ENCODE measurements around the gene TSPO2. TPM values are rescaled to one million over a fixed set of nuclear protein-coding genes. Genes with fewer than 3 reads are reported as not detected.
A peak's percentile ranks its signal among the peaks of the same experiment; 100 is the strongest.

Gene TSPO2
- total RNA-seq, 1 experiment from 2014 or later, result not detected

GRCh38 chr6:41065550-41066026, 23.3 kb downstream of the TSPO2 start:
- in situ Hi-C loops (cut with HindIII; ENCODE audit: low pct_unique_long_range_greater_than_20kb, low sequenced_read_pairs), result no loop called here
- peak; percentile 7 for DNase-seq (ENCODE audit: low read depth, low spot score)

GRCh38 chr6:41066867-41067304, 24.6 kb downstream of the TSPO2 start:
- peak; percentile 79 for DNase-seq (ENCODE audit: low read depth, low spot score)
- in situ Hi-C loops (cut with HindIII; ENCODE audit: low pct_unique_long_range_greater_than_20kb, low sequenced_read_pairs), result no loop called here

GRCh38 chr6:41071501-41071922, 29.2 kb downstream of the TSPO2 start:
- in situ Hi-C loops (cut with HindIII; ENCODE audit: low pct_unique_long_range_greater_than_20kb, low sequenced_read_pairs), result no loop called here
- DNase-seq (ENCODE audit: low read depth, low spot score), result no peak

GRCh38 chr6:41071923-41072835, 29.9 kb downstream of the TSPO2 start, which contains the start of gene OARD1:
Gene OARD1 (minus strand): TSS chr6:41072356. CDS start chr6:41071634, 722 bp downstream.
- peak; percentile 83 for DNase-seq (ENCODE audit: low read depth, low spot score)
- in situ Hi-C loops (cut with HindIII; ENCODE audit: low pct_unique_long_range_greater_than_20kb, low sequenced_read_pairs), result no loop called here

- in situ Hi-C loops (cut with HindIII; ENCODE audit: low pct_unique_long_range_greater_than_20kb, low sequenced_read_pairs), result no loop called here
- DNase-seq (ENCODE audit: low read depth, low spot score), result peak; percentile 99
Measured at GRCh38 chr6:41072836-41073202, 30.6 kb downstream of the TSPO2 start, which contains the start of gene NFYA. Gene NFYA (plus strand): TSS chr6:41072974. CDS start chr6:41079090, 6,116 bp downstream.

- peak; percentile 81 for DNase-seq (ENCODE audit: low read depth, low spot score)
- in situ Hi-C loops (cut with HindIII; ENCODE audit: low pct_unique_long_range_greater_than_20kb, low sequenced_read_pairs), result no loop called here
Measured at GRCh38 chr6:41073203-41073967, 31.1 kb downstream of the TSPO2 start.

GRCh38 chr6:41073968-41074691, 31.9 kb downstream of the TSPO2 start:
- DNase-seq (ENCODE audit: low read depth, low spot score), result peak; percentile 14

GRCh38 chr6:41074692-41075436, 32.6 kb downstream of the TSPO2 start:
- in situ Hi-C loops (cut with HindIII; ENCODE audit: low pct_unique_long_range_greater_than_20kb, low sequenced_read_pairs), result loop anchor here (25.0 kb wide), 1 partner anchor 112 kb away; no protein-coding TSS in a partner anchor
- DNase-seq (ENCODE audit: low read depth, low spot score), result no peak

More at GRCh38 chr6:41073968-41074691, 31.9 kb downstream of the TSPO2 start:
- in situ Hi-C loops (cut with HindIII; ENCODE audit: low pct_unique_long_range_greater_than_20kb, low sequenced_read_pairs), result no loop called here

- DNase-seq (ENCODE audit: low read depth, low spot score), result no peak
- in situ Hi-C loops (cut with HindIII; ENCODE audit: low pct_unique_long_range_greater_than_20kb, low sequenced_read_pairs), result loop anchor here (25.0 kb wide), 1 partner anchor 111 kb away; no protein-coding TSS in a partner anchor
Measured at GRCh38 chr6:41075651-41076626, 33.7 kb downstream of the TSPO2 start.

- in situ Hi-C loops (cut with HindIII; ENCODE audit: low pct_unique_long_range_greater_than_20kb, low sequenced_read_pairs), result loop anchor here (25.0 kb wide), 1 partner anchor 110 kb away; no protein-coding TSS in a partner anchor
- DNase-seq (ENCODE audit: low read depth, low spot score), result no peak
Measured at GRCh38 chr6:41077536-41077935, 35.3 kb downstream of the TSPO2 start.

- in situ Hi-C loops (cut with HindIII; ENCODE audit: low pct_unique_long_range_greater_than_20kb, low sequenced_read_pairs), result loop anchor here (25.0 kb wide), 1 partner anchor 109 kb away; no protein-coding TSS in a partner anchor
- no peak for DNase-seq (ENCODE audit: low read depth, low spot score)
Measured at GRCh38 chr6:41078101-41078500, 35.8 kb downstream of the TSPO2 start.

- DNase-seq (ENCODE audit: low read depth, low spot score), result no peak
- in situ Hi-C loops (cut with HindIII; ENCODE audit: low pct_unique_long_range_greater_than_20kb, low sequenced_read_pairs), result loop anchor here (25.0 kb wide), 1 partner anchor 108 kb away; no protein-coding TSS in a partner anchor
Measured at GRCh38 chr6:41079080-41079479, 36.8 kb downstream of the TSPO2 start.

GRCh38 chr6:41080621-41081020, 38.4 kb downstream of the TSPO2 start:
- in situ Hi-C loops (cut with HindIII; ENCODE audit: low pct_unique_long_range_greater_than_20kb, low sequenced_read_pairs), result loop anchor here (25.0 kb wide), 1 partner anchor 107 kb away; no protein-coding TSS in a partner anchor
- DNase-seq (ENCODE audit: low read depth, low spot score), result no peak

GRCh38 chr6:41083072-41083471, 40.8 kb downstream of the TSPO2 start:
- in situ Hi-C loops (cut with HindIII; ENCODE audit: low pct_unique_long_range_greater_than_20kb, low sequenced_read_pairs), result loop anchor here (25.0 kb wide), 1 partner anchor 104 kb away; no protein-coding TSS in a partner anchor
- DNase-seq (ENCODE audit: low read depth, low spot score), result no peak

GRCh38 chr6:41085182-41085581, 42.9 kb downstream of the TSPO2 start:
- in situ Hi-C loops (cut with HindIII; ENCODE audit: low pct_unique_long_range_greater_than_20kb, low sequenced_read_pairs), result loop anchor here (25.0 kb wide), 1 partner anchor 102 kb away; no protein-coding TSS in a partner anchor

More at GRCh38 chr6:41085182-41085581, 42.9 kb downstream of the TSPO2 start:
- DNase-seq (ENCODE audit: low read depth, low spot score), result no peak

All from SK-MEL-5 (cell line).